Body of pancreas (tissue), 4 donors: ENCODE results near the gene RFX1. TPM values are rescaled to one million over a fixed set of nuclear protein-coding genes. Genes with fewer than 3 reads are reported as not detected.

Experiments used
- ATAC-seq: fragments of 150-250 bp; one replicate; pipeline ENCODE4 v1.9.1; 2016
- DNase-seq, 4 donors: peaks; one replicate each; pipeline ENCODE4 v3.0.0-alpha.2; 2019
- H3K27ac ChIP-seq, 4 donors: fragments of 200-600 bp; sonication (generic); 1 replicate in 3 of 4; 2 replicates in 1 of 4; pipeline versions ENCODE4 v1.5.1 to v1.6.1; 2016 to 2019; ENCODE audit warnings: mild to moderate bottlenecking in 1 of 4, mixed read lengths in 1 of 4, moderate library complexity in 1 of 4
- H3K27me3 ChIP-seq, 2 donors: fragments of 200-600 bp; sonication (generic); one replicate each; pipeline ENCODE4 v1.6.0; 2016; ENCODE audit warnings: mild to moderate bottlenecking in 1 of 2
- H3K36me3 ChIP-seq, 2 donors: fragments of 200-600 bp; sonication (generic); replicated peaks in 1 of 2; 2 replicates each; pipeline ENCODE4 v1.5.1; 2016; ENCODE audit warnings: low read depth in 2 of 2; ENCODE audit not compliant: insufficient read depth in 1 of 2
- H3K4me1 ChIP-seq: fragments of 200-600 bp; sonication (generic); one replicate; pipeline ENCODE4 v1.6.0; 2016
- H3K4me3 ChIP-seq, 2 donors: fragments of 200-600 bp; sonication (generic); 1 replicate in 1 of 2; 2 replicates in 1 of 2; pipeline ENCODE4 v1.5.1; 2016 to 2019
- H3K9me3 ChIP-seq, 3 donors: fragments of 200-600 bp; sonication (generic); 1 replicate in 2 of 3; 2 replicates in 1 of 3; pipeline ENCODE4 v1.5.1; 2016
- CTCF ChIP-seq, 7 experiments: fragments of 450-650 bp in 4 of 7; fragments of 200-600 bp in 3 of 7; sonication (generic) in 3 of 7; IDR thresholded peaks; one replicate each; pipeline ENCODE4 v1.5.1; 2016 to 2019; ENCODE audit warnings: antibody characterized with exemption in 7 of 7
- POLR2A ChIP-seq, 3 donors: fragments of 450-650 bp; IDR thresholded peaks; one replicate each; pipeline ENCODE4 v1.6.1; 2016; ENCODE audit warnings: antibody characterized with exemption in 3 of 3, mild to moderate bottlenecking in 2 of 3
- WGBS, 2 donors: methylation state at CpG; one replicate each; pipeline ENCODE4 v1.1.5; 2017; 5-methylcytosine and 5-hydroxymethylcytosine counted together
- intact Hi-C: fragments of 100-400 bp; cut with DNase I; formaldehyde crosslinking; loops from one replicate; pipeline ENCODE4 v1.15.1; 2023
- total RNA-seq, 2 donors: library from RNA; depleted of rRNA; stranded (reverse); fragments of >200 nt; gene quantifications; one replicate each; pipeline ENCODE4 v1.1.0, GENCODE V29; 2016

The RFX1 gene
- total RNA-seq, 2 donors from 2014 or later, result 3.9 to 7.6 TPM

DNA sequence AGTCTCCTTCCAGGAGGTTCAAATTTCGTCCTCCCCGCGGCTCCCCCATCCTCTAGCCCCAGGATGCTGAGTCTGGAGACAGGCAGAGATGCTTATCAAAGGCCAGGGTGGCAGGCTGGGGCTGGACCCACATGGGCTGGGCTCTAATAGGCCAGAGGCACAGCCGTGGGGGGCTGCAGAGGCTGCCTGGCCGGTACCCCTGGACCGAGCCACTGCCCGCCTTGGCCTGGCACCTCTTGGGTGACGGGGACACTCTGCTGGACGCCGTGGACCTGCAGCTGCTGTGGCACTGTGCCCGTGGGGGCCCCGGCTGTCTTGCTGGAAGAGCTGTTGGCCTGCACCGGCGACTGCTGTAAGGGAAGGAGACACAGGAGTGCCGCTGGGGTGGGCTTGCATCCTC lies 25.8 kb downstream of the RFX1 start:
- Histone ChIP-seq H3K9me3 (no peaks in the 10 kb centered on the region), H3K27me3 (no peaks in the 10 kb centered on the region), H3K27ac (no peak overlapping the region), H3K4me1 (no peaks in the 10 kb centered on the region), H3K4me3 (no peak overlapping the region), H3K36me3 (no peaks in the 10 kb centered on the region)
- WGBS, 2 donors, result 95% methylated on average over 13 of the region's 15 CpGs; no CpG with 5 or more reads in 1 of the 2 donors
- no peak for TF ChIP-seq CTCF (IDR thresholded peaks at IDR 0.05)
- no peak for TF ChIP-seq POLR2A (IDR thresholded peaks at IDR 0.05)
- no peak for ATAC-seq
- no peak for DNase-seq
- intact Hi-C loops, result no loop called here

DNA sequence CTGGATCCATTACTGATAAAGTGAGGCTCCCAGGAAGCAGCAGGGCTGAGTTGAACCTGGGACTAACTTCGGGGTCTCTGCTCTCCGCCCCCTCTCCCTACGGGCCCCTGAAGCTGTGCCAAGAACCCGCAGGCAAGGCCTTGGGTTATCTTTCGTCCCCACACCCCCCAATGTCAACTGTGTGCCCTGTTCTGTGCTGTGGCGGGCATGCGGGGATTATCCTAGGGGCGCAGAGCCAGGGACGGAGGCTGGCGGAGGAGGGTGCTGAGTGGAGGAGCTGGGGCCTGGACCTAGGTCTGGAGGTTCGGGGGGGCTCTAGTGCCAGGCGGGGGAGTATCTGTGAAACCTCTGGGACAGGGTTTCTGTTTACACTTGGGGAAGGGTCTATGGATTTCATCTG lies 26.4 kb downstream of the RFX1 start:
- H3K27me3 ChIP-seq, result no peaks in the 10 kb centered on the region
- H3K4me3 ChIP-seq, result no peak overlapping the region

GRCh38 chr19:13979244-13979615 lies 26.9 kb downstream of the RFX1 start:
- no peak for TF ChIP-seq CTCF (IDR thresholded peaks at IDR 0.05)
- no peak for TF ChIP-seq POLR2A (IDR thresholded peaks at IDR 0.05)
- Histone ChIP-seq H3K9me3 (no peaks in the 10 kb centered on the region), H3K36me3 (no peaks in the 10 kb centered on the region), H3K4me1 (no peaks in the 10 kb centered on the region), H3K27me3 (no peaks in the 10 kb centered on the region), H3K27ac (no peak overlapping the region), H3K4me3 (no peak overlapping the region)
- DNase-seq (no peak), ATAC-seq (no peak)
- WGBS, 2 donors, result 41 to 81% methylated on average over 3 to 12 of the region's 12 CpGs
- intact Hi-C loops, result no loop called here

More for the DNA sequence above, 26.4 kb downstream of the RFX1 start:
- WGBS, 2 donors, result 73 to 96% methylated on average over 5 to 12 of the region's 12 CpGs
- H3K9me3 ChIP-seq, result no peaks in the 10 kb centered on the region
- no peak overlapping the region for H3K27ac ChIP-seq
- no peaks in the 10 kb centered on the region for H3K4me1 ChIP-seq
- no peaks in the 10 kb centered on the region for H3K36me3 ChIP-seq
- no peak for TF ChIP-seq CTCF (IDR thresholded peaks at IDR 0.05)
- no peak for TF ChIP-seq POLR2A (IDR thresholded peaks at IDR 0.05)
- ATAC-seq (no peak), DNase-seq (no peak)
- intact Hi-C loops, result no loop called here

- Histone ChIP-seq H3K9me3 (no peaks in the 10 kb centered on the region), H3K27me3 (no peaks in the 10 kb centered on the region), H3K4me1 (no peaks in the 10 kb centered on the region), H3K36me3 (no peaks in the 10 kb centered on the region), H3K4me3 (no peak overlapping the region), H3K27ac (peak overlapping the region in 2 of 4 donors; percentile 6 to 31)
- 58 to 76% methylated on average over 21 to 59 of the region's 74 CpGs for WGBS, 2 donors
- ATAC-seq (peak; percentile 40), DNase-seq (peak; percentile 39 to 76 (median 62))
- no peak for TF ChIP-seq POLR2A (IDR thresholded peaks at IDR 0.05)
- TF ChIP-seq CTCF (IDR thresholded peaks at IDR 0.05), result no peak
- intact Hi-C loops, result no loop called here
These were observed 27.5 kb downstream of the RFX1 start for GRCh38 chr19:13978351-13979243.
